ENCODE data around the gene SS18L1.

- TF ChIP-seq CTCF (IDR thresholded peaks at IDR 0.05), result no peak; the same call in 1 of the 2 replicates
- TF ChIP-seq POLR2AphosphoS5 (IDR thresholded peaks at IDR 0.05; ENCODE audit: low read depth, low read length), result no peak
- no peak for TF ChIP-seq REST (IDR thresholded peaks at IDR 0.05; ENCODE audit: insufficient read depth in 1 of 2, low read depth in 2 of 2, low read length in 1 of 2)
- TF ChIP-seq SIN3A (IDR thresholded peaks at IDR 0.05; ENCODE audit: borderline replicate concordance, insufficient read depth, low read depth, low read length), result 0 out of 2 replicates have a peak, but pooled peaks have one; percentile 33
Measured at GRCh38 chr20:62141397-62142251, 1.9 kb upstream of the SS18L1 start.

Measured in Panc1 (cell line).